VCaP (cell line): ENCODE measurements around the gene TGFBR3.

ENCODE experiments used
- H3K27ac ChIP-seq: fragments of 450-650 bp; 2 replicates; pipeline ENCODE4 v1.5.1; 2017
- CTCF ChIP-seq: fragments of 450-650 bp; conservative IDR thresholded peaks from 2 replicates; pipeline ENCODE4 v1.5.1; 2017; ENCODE audit warnings: mild to moderate bottlenecking, moderate library complexity

Gene TGFBR3

GRCh38 chr1:91749788-91750231, 136.1 kb downstream of the TGFBR3 start:
- no peak for TF ChIP-seq CTCF
- no peak overlapping the region; the same call in 1 of the 2 replicates for H3K27ac ChIP-seq

- no peak for TF ChIP-seq CTCF
- peak overlapping the region; percentile 90 for H3K27ac ChIP-seq
These were observed 138.3 kb downstream of the TGFBR3 start for GRCh38 chr1:91747666-91748065.

GRCh38 chr1:91746728-91747338, 139.1 kb downstream of the TGFBR3 start:
- peak overlapping the region; percentile 90 for H3K27ac ChIP-seq
- no peak for TF ChIP-seq CTCF

GRCh38 chr1:91745640-91746373, 140.1 kb downstream of the TGFBR3 start:
- peak overlapping the region; percentile 90 for H3K27ac ChIP-seq
- no peak for TF ChIP-seq CTCF

GRCh38 chr1:91744953-91745639, 140.9 kb downstream of the TGFBR3 start:
- peak overlapping the region; percentile 90 for H3K27ac ChIP-seq
- peak; percentile 60 for TF ChIP-seq CTCF

- peak overlapping the region; percentile 90 for H3K27ac ChIP-seq
- no peak for TF ChIP-seq CTCF
These were observed 143.1 kb downstream of the TGFBR3 start for GRCh38 chr1:91742848-91743292.

- TF ChIP-seq CTCF, result no peak
- H3K27ac ChIP-seq, result peak overlapping the region; percentile 90
These were observed 144.0 kb downstream of the TGFBR3 start for GRCh38 chr1:91741906-91742305.
